ENCODE data around the gene DENND2C.

DENND2C gene

GRCh38 chr1:114690148-114690547, 20.3 kb upstream of the DENND2C start:
- Histone ChIP-seq H3K36me3 (no peaks in the 10 kb centered on the region), H3K27me3 (peaks cover 19% of the 10 kb centered on the region), H3K4me1 (no peaks in the 10 kb centered on the region), H3K4me3 (ENCODE audit: low read depth, low read length) (no peak overlapping the region), H3K9me3 (no peaks in the 10 kb centered on the region)
- no peak for DNase-seq
- TF ChIP-seq CTCF (IDR thresholded peaks at IDR 0.05; ENCODE audit: low read depth, low read length), result no peak

GRCh38 chr1:114688526-114688925, 18.7 kb upstream of the DENND2C start:
- no peaks in the 10 kb centered on the region for H3K9me3 ChIP-seq
- no peak overlapping the region for H3K4me3 ChIP-seq (ENCODE audit: low read depth, low read length)
- H3K4me1 ChIP-seq, result no peaks in the 10 kb centered on the region
- no peak for DNase-seq
- TF ChIP-seq CTCF (IDR thresholded peaks at IDR 0.05; ENCODE audit: low read depth, low read length), result no peak
- no peaks in the 10 kb centered on the region for H3K36me3 ChIP-seq
- H3K27me3 ChIP-seq, result peaks cover 31% of the 10 kb centered on the region

- no peak for TF ChIP-seq CTCF (IDR thresholded peaks at IDR 0.05; ENCODE audit: low read depth, low read length)
- DNase-seq, result no peak
- H3K9me3 ChIP-seq, result no peaks in the 10 kb centered on the region
- no peaks in the 10 kb centered on the region for H3K4me1 ChIP-seq
- peaks cover 41% of the 10 kb centered on the region for H3K27me3 ChIP-seq
- H3K4me3 ChIP-seq (ENCODE audit: low read depth, low read length), result no peak overlapping the region
- no peaks in the 10 kb centered on the region for H3K36me3 ChIP-seq
Measured at GRCh38 chr1:114685851-114686250, 16.0 kb upstream of the DENND2C start.

GRCh38 chr1:114677691-114678090, 7.8 kb upstream of the DENND2C start:
- Histone ChIP-seq H3K9me3 (no peaks in the 10 kb centered on the region), H3K27me3 (peaks cover 62% of the 10 kb centered on the region), H3K36me3 (no peaks in the 10 kb centered on the region), H3K4me1 (no peaks in the 10 kb centered on the region), H3K4me3 (ENCODE audit: low read depth, low read length) (no peak overlapping the region)
- no peak for DNase-seq
- no peak for TF ChIP-seq CTCF (IDR thresholded peaks at IDR 0.05; ENCODE audit: low read depth, low read length)

GRCh38 chr1:114676115-114676514, 6.3 kb upstream of the DENND2C start:
- H3K4me3 ChIP-seq (ENCODE audit: low read depth, low read length), result no peak overlapping the region
- no peaks in the 10 kb centered on the region for H3K36me3 ChIP-seq
- H3K27me3 ChIP-seq, result peaks cover 58% of the 10 kb centered on the region
- no peak for DNase-seq
- H3K4me1 ChIP-seq, result no peaks in the 10 kb centered on the region
- H3K9me3 ChIP-seq, result no peaks in the 10 kb centered on the region
- no peak for TF ChIP-seq CTCF (IDR thresholded peaks at IDR 0.05; ENCODE audit: low read depth, low read length)

GRCh38 chr1:114671939-114672275, 2.1 kb upstream of the DENND2C start:
- H3K4me3 ChIP-seq (ENCODE audit: low read depth, low read length), result no peak overlapping the region
- H3K27me3 ChIP-seq, result peaks cover 31% of the 10 kb centered on the region
- no peak for DNase-seq
- TF ChIP-seq CTCF (IDR thresholded peaks at IDR 0.05; ENCODE audit: low read depth, low read length), result no peak
- H3K36me3 ChIP-seq, result no peaks in the 10 kb centered on the region
- no peaks in the 10 kb centered on the region for H3K4me1 ChIP-seq
- no peaks in the 10 kb centered on the region for H3K9me3 ChIP-seq

All from BE2C (cell line).